OCI-LY7 (cell line): ENCODE measurements around the gene MTA3.

Experiments
- CTCF ChIP-seq: fragments of 200-600 bp; sonication (generic); conservative IDR thresholded peaks from 2 replicates; pipeline ENCODE4 v1.5.1; 2014; ENCODE audit warnings: mild to moderate bottlenecking, antibody characterized with exemption, low read length, moderate library complexity, mixed read lengths
- EZH2phosphoT487 ChIP-seq: fragments of 200-600 bp; sonication (generic); IDR thresholded peaks from 2 replicates; pipeline ENCODE4 v1.6.1; 2018; ENCODE audit warnings: low read depth, borderline replicate concordance, mild to moderate bottlenecking, mixed run types, antibody characterized with exemption, low read length, moderate library complexity, mixed read lengths

GRCh38 chr2:42653908-42654445, 85.5 kb downstream of the MTA3 start:
- TF ChIP-seq CTCF = no peak
- TF ChIP-seq EZH2phosphoT487 = no peak
